Measurements from ENCODE around the gene CIZ1. TPM values are rescaled to one million over a fixed set of nuclear protein-coding genes. Genes with fewer than 3 reads are reported as not detected.

The CIZ1 gene
- total and polyA plus RNA-seq, 2 of the 13 experiments (the other 11 are each of a cell fraction or from before 2014, with no cell fraction given) = 30.6 to 50.3 TPM

DNA sequence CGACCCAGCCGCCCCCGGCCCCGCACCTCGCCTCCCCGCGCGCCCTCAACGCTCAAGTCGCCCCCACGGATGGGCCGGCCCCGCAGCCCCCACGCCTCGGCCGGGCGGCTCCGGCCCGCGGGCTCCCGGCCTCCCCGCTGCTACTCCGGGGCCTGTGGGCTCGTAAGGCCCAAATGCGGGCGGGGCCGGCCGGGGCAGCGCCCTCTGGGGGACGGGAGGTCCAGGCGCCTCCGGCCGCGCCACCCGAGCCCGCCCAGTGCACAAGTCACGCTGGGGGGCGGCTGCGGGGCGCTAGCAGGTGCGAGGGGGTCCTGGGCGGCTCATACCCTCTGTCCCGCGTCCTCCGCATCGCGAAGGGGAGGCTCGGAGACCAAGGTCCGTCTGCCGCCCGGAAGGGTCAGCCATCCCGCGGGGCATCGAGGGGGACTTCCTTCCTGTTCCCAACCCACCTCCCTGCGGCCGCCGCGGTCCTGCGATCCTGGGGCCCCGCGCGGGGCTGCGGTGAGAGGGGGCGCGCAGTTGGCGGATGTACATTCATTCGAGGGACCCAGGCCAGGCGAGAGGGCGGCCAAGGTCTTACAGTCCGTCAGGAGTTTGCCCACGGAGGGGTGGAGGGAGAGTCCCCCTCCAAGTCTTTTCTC lies at the start of gene CIZ1 (continued):
- TF ChIP-seq GFI1 (CRISPR knock-in tag; IDR thresholded peaks at IDR 0.05; ENCODE audit: borderline replicate concordance) = peak; percentile 54; the same call in 1 of the 2 replicates
- TF ChIP-seq KMT2B (CRISPR knock-in tag; IDR thresholded peaks at IDR 0.05) = peak; percentile 18; the same call in 1 of the 2 replicates
- peak; percentile 94 for TF ChIP-seq TMF1 (CRISPR knock-in tag; IDR thresholded peaks at IDR 0.05; ENCODE audit: low read depth)
- TF ChIP-seq ZNF234 (CRISPR knock-in tag; conservative IDR thresholded peaks at IDR 0.05) = no peak; the same call in 1 of the 2 replicates
- TF ChIP-seq SNRNP70 (IDR thresholded peaks at IDR 0.05; ENCODE audit: low read depth, low read length) = no peak
- no peak for TF ChIP-seq ZNF644 (CRISPR knock-in tag; IDR thresholded peaks at IDR 0.05; ENCODE audit: low read depth)
- no peak for TF ChIP-seq ZNF652 (CRISPR knock-in tag; IDR thresholded peaks at IDR 0.05; ENCODE audit: borderline replicate concordance, low read depth)
- TF ChIP-seq ZNF333 (CRISPR knock-in tag; IDR thresholded peaks at IDR 0.05; ENCODE audit: borderline replicate concordance) = no peak
- TF ChIP-seq, protein P1, sequence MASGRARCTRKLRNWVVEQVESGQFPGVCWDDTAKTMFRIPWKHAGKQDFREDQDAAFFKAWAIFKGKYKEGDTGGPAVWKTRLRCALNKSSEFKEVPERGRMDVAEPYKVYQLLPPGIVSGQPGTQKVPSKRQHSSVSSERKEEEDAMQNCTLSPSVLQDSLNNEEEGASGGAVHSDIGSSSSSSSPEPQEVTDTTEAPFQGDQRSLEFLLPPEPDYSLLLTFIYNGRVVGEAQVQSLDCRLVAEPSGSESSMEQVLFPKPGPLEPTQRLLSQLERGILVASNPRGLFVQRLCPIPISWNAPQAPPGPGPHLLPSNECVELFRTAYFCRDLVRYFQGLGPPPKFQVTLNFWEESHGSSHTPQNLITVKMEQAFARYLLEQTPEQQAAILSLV (CRISPR knock-in tag; IDR thresholded peaks at IDR 0.05; ENCODE audit: borderline replicate concordance) = peak; percentile 66; the same call in 1 of the 2 replicates
- 0 out of 2 replicates have a peak, but pooled peaks have one; percentile 40 for TF ChIP-seq ZNF350 (CRISPR knock-in tag; IDR thresholded peaks at IDR 0.05; ENCODE audit: borderline replicate concordance, low read depth)
- no peak for TF ChIP-seq TCF12 (IDR thresholded peaks at IDR 0.05)
- peak; percentile 69; the same call in 1 of the 2 replicates for TF ChIP-seq TCF12 (CRISPR knock-in tag; IDR thresholded peaks at IDR 0.05)
- peak; percentile 46; the same call in 1 of the 2 replicates for TF ChIP-seq ZNF678 (CRISPR knock-in tag; IDR thresholded peaks at IDR 0.05)
- TF ChIP-seq STAG1 (CRISPR knock-in tag; IDR thresholded peaks at IDR 0.05) = peak; percentile 19; the same call in 1 of the 2 replicates
- TF ChIP-seq ZNF816 (CRISPR knock-in tag; IDR thresholded peaks at IDR 0.05; ENCODE audit: borderline replicate concordance) = no peak; the same call in 1 of the 2 replicates
- TF ChIP-seq ASH2L (IDR thresholded peaks at IDR 0.05; ENCODE audit: insufficient read length, low read depth, low read length) = peak; percentile 57
- TF ChIP-seq PAX8 (CRISPR knock-in tag; IDR thresholded peaks at IDR 0.05; ENCODE audit: borderline replicate concordance) = no peak
- peak; percentile 47; the same call in 1 of the 2 replicates for TF ChIP-seq POGZ (CRISPR knock-in tag; IDR thresholded peaks at IDR 0.05)
- TF ChIP-seq ZNF605 (CRISPR knock-in tag; IDR thresholded peaks at IDR 0.05) = peak; percentile 89
- no peak for TF ChIP-seq MAFK (conservative IDR thresholded peaks at IDR 0.05 in 1 of 2, IDR thresholded peaks at IDR 0.05 in 1 of 2; ENCODE audit: low read length in 2 of 2)
- 0 out of 2 replicates have a peak, but pooled peaks have one; percentile 33 for TF ChIP-seq MZF1 (CRISPR knock-in tag; IDR thresholded peaks at IDR 0.05; ENCODE audit: borderline replicate concordance)
- no peak for TF ChIP-seq ZNF224 (CRISPR knock-in tag; IDR thresholded peaks at IDR 0.05)
- no peak for TF ChIP-seq MAF1 (CRISPR knock-in tag; IDR thresholded peaks at IDR 0.05; ENCODE audit: borderline replicate concordance)
- no peak for TF ChIP-seq ZNF737 (CRISPR knock-in tag; IDR thresholded peaks at IDR 0.05; ENCODE audit: borderline replicate concordance)
- peak; percentile 70; the same call in 1 of the 2 replicates for TF ChIP-seq ZNF564 (CRISPR knock-in tag; IDR thresholded peaks at IDR 0.05)
- no peak for TF ChIP-seq REL (CRISPR knock-in tag; conservative IDR thresholded peaks at IDR 0.05)
- TF ChIP-seq, protein P2, sequence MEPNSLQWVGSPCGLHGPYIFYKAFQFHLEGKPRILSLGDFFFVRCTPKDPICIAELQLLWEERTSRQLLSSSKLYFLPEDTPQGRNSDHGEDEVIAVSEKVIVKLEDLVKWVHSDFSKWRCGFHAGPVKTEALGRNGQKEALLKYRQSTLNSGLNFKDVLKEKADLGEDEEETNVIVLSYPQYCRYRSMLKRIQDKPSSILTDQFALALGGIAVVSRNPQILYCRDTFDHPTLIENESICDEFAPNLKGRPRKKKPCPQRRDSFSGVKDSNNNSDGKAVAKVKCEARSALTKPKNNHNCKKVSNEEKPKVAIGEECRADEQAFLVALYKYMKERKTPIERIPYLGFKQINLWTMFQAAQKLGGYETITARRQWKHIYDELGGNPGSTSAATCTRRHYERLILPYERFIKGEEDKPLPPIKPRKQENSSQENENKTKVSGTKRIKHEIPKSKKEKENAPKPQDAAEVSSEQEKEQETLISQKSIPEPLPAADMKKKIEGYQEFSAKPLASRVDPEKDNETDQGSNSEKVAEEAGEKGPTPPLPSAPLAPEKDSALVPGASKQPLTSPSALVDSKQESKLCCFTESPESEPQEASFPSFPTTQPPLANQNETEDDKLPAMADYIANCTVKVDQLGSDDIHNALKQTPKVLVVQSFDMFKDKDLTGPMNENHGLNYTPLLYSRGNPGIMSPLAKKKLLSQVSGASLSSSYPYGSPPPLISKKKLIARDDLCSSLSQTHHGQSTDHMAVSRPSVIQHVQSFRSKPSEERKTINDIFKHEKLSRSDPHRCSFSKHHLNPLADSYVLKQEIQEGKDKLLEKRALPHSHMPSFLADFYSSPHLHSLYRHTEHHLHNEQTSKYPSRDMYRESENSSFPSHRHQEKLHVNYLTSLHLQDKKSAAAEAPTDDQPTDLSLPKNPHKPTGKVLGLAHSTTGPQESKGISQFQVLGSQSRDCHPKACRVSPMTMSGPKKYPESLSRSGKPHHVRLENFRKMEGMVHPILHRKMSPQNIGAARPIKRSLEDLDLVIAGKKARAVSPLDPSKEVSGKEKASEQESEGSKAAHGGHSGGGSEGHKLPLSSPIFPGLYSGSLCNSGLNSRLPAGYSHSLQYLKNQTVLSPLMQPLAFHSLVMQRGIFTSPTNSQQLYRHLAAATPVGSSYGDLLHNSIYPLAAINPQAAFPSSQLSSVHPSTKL (CRISPR knock-in tag; IDR thresholded peaks at IDR 0.05) = peak; percentile 33; the same call in 1 of the 2 replicates

Data from HepG2 (cell line).